H1 (cell line): Measurements from ENCODE around the gene ZNF496. TPM values are rescaled to one million over a fixed set of nuclear protein-coding genes. Genes with fewer than 3 reads are reported as not detected.

Experiments
- CTCF ChIA-PET: fragments of 300-600 bp; sonication (Branson Sonifier 250); formaldehyde crosslinking; loops from one replicate; lab custom pipeline; 2021; ENCODE audit not compliant: partially characterized antibody; lab: Charles Lee
- POLR2A ChIA-PET: fragments of 300-600 bp; sonication (Branson Sonifier 250); formaldehyde crosslinking; loops from one replicate; lab custom pipeline; 2021; ENCODE audit warnings: inconsistent platforms; ENCODE audit not compliant: partially characterized antibody; lab: Charles Lee
- DNase-seq, 2 experiments: peaks; one replicate each; pipeline versions ENCODE4 v3.0.0 to v3.0.0-alpha.2; 2010 to 2022; ENCODE audit warnings: low spot score in 2 of 2, low read depth in 1 of 2, mixed read lengths in 1 of 2
- FAIRE-seq: peaks from 2 replicates; lab custom pipeline; 2011; peaks lifted over from hg19 to GRCh38; lab: Jason Lieb, UNC
- H2AFZ ChIP-seq: 2 replicates; pipeline ENCODE4 v1.8.1; 2012; ENCODE audit warnings: low read length, inconsistent platforms
- H2AK5ac ChIP-seq: 2 replicates; pipeline ENCODE4 v1.6.1; 2013; ENCODE audit warnings: low read depth, low read length
- H2BK120ac ChIP-seq: replicated peaks from 2 replicates; pipeline ENCODE3; 2013; ENCODE audit warnings: low read depth, low read length, inconsistent platforms
- H2BK12ac ChIP-seq: 2 replicates; pipeline ENCODE4 v1.6.1; 2013; ENCODE audit warnings: low read depth, low read length
- H2BK15ac ChIP-seq: 2 replicates; pipeline ENCODE4 v1.6.1; 2013; ENCODE audit warnings: low read length
- H2BK20ac ChIP-seq: 2 replicates; pipeline ENCODE4 v1.6.1; 2013; ENCODE audit warnings: low read length
- H2BK5ac ChIP-seq: 2 replicates; pipeline ENCODE4 v1.6.1; 2013; ENCODE audit warnings: low read depth, low read length
- H3K14ac ChIP-seq: 2 replicates; pipeline ENCODE4 v1.6.1; 2013; ENCODE audit warnings: inconsistent platforms; ENCODE audit not compliant: insufficient read length
- H3K18ac ChIP-seq: 2 replicates; pipeline ENCODE4 v1.6.1; 2013; ENCODE audit warnings: low read length; ENCODE audit errors: extremely low read depth
- H3K23ac ChIP-seq: 2 replicates; pipeline ENCODE4 v1.6.1; 2013; ENCODE audit warnings: inconsistent platforms; ENCODE audit not compliant: insufficient read length
- H3K23me2 ChIP-seq: 2 replicates; pipeline ENCODE4 v1.6.1; 2013; ENCODE audit warnings: low read depth, low read length
- H3K27ac ChIP-seq: 2 replicates; pipeline ENCODE4 v1.6.1; 2011; ENCODE audit warnings: low read depth, low read length, inconsistent platforms
- H3K27me3 ChIP-seq, 4 experiments: replicated peaks in 1 of 4; 1 replicate in 1 of 4; 2 replicates in 3 of 4; pipeline versions ENCODE4 v1.6.1 to v1.8.1; 2011 to 2013; ENCODE audit warnings: low read length in 3 of 4, mild to moderate bottlenecking in 3 of 4, inconsistent platforms in 2 of 4, mixed read lengths in 2 of 4, moderate library complexity in 1 of 4; ENCODE audit not compliant: control insufficient read depth in 3 of 4, insufficient read depth in 3 of 4; ENCODE audit errors: extremely low read depth in 1 of 4
- H3K36me3 ChIP-seq, 4 experiments: 2 replicates each; pipeline versions ENCODE4 v1.6.1 to v1.8.1; 2011 to 2013; ENCODE audit warnings: mild to moderate bottlenecking in 4 of 4, low read length in 3 of 4, moderate library complexity in 2 of 4, control low read depth in 1 of 4, inconsistent platforms in 1 of 4; ENCODE audit not compliant: insufficient read depth in 4 of 4, control insufficient read depth in 2 of 4
- H3K4ac ChIP-seq: replicated peaks from 2 replicates; pipeline ENCODE3; 2013; ENCODE audit warnings: low read length, low read depth, mixed read lengths, inconsistent platforms; ENCODE audit not compliant: insufficient read length
- H3K4me1 ChIP-seq, 4 experiments: replicated peaks in 1 of 4; 1 replicate in 1 of 4; 2 replicates in 3 of 4; pipeline versions ENCODE4 v1.6.1 to v1.8.1; 2011 to 2013; ENCODE audit warnings: low read length in 3 of 4, inconsistent platforms in 2 of 4, mixed read lengths in 1 of 4; ENCODE audit not compliant: insufficient read depth in 4 of 4, control insufficient read depth in 3 of 4
- H3K4me2 ChIP-seq, 2 experiments: 2 replicates each; pipeline versions ENCODE4 v1.6.1 to v1.8.1; 2011 to 2013; ENCODE audit warnings: low read depth in 2 of 2, low read length in 2 of 2, control low read depth in 1 of 2, inconsistent platforms in 1 of 2, mild to moderate bottlenecking in 1 of 2; ENCODE audit not compliant: insufficient read depth in 1 of 2
- H3K4me3 ChIP-seq, 4 experiments: fragments of 200-600, 300-600 bp in 1 of 4; sonication (generic), shearing (Covaris generic), sonication (Bioruptor Twin) in 1 of 4; 2 replicates each; pipeline versions ENCODE4 v1.5.1 to v1.8.1; 2011 to 2016; ENCODE audit warnings: low read length in 4 of 4, low read depth in 3 of 4, control low read depth in 2 of 4, inconsistent platforms in 2 of 4, mild to moderate bottlenecking in 2 of 4, mixed read lengths in 1 of 4, moderate library complexity in 1 of 4; ENCODE audit not compliant: insufficient read depth in 2 of 4; ENCODE audit errors: extremely low read depth in 1 of 4
- H3K56ac ChIP-seq: replicated peaks from 2 replicates; pipeline ENCODE3; 2013; ENCODE audit warnings: low read depth, mild to moderate bottlenecking, mixed read lengths, low read length, inconsistent platforms; ENCODE audit not compliant: insufficient read length
- H3K79me1 ChIP-seq: 2 replicates; pipeline ENCODE4 v1.6.1; 2013; ENCODE audit warnings: low read depth, low read length, control low read depth
- H3K79me2 ChIP-seq, 2 experiments: 2 replicates each; pipeline versions ENCODE4 v1.6.1 to v1.8.1; 2012 to 2013; ENCODE audit warnings: low read length in 2 of 2, mild to moderate bottlenecking in 2 of 2, inconsistent platforms in 1 of 2; ENCODE audit not compliant: insufficient read depth in 2 of 2, control insufficient read depth in 1 of 2
- H3K9ac ChIP-seq, 4 experiments: replicated peaks in 1 of 4; 1 replicate in 1 of 4; 2 replicates in 3 of 4; pipeline versions ENCODE4 v1.6.1 to v1.8.1; 2011 to 2013; ENCODE audit warnings: low read depth in 3 of 4, low read length in 3 of 4, control low read depth in 2 of 4, mild to moderate bottlenecking in 2 of 4, moderate library complexity in 2 of 4, inconsistent platforms in 1 of 4; ENCODE audit errors: extremely low read depth in 1 of 4
- H3K9me3 ChIP-seq, 2 experiments: 2 replicates each; pipeline versions ENCODE4 v1.6.1 to v1.8.1; 2012 to 2013; ENCODE audit warnings: mild to moderate bottlenecking in 2 of 2, moderate library complexity in 2 of 2, control low read depth in 1 of 2, inconsistent platforms in 1 of 2, low read depth in 1 of 2, low read length in 1 of 2, mixed read lengths in 1 of 2; ENCODE audit not compliant: insufficient read depth in 2 of 2
- H4K20me1 ChIP-seq, 2 experiments: replicated peaks in 1 of 2; 2 replicates each; pipeline versions ENCODE3 to v1.8.1; 2011 to 2013; ENCODE audit warnings: inconsistent platforms in 2 of 2, low read length in 2 of 2, mild to moderate bottlenecking in 1 of 2; ENCODE audit not compliant: insufficient read depth in 2 of 2, control insufficient read depth in 1 of 2
- H4K5ac ChIP-seq: 2 replicates; pipeline ENCODE4 v1.6.1; 2013; ENCODE audit warnings: low read length, low read depth, mixed read lengths, inconsistent platforms; ENCODE audit not compliant: insufficient read length
- H4K8ac ChIP-seq: 2 replicates; pipeline ENCODE4 v1.8.0; 2013; ENCODE audit warnings: mild to moderate bottlenecking, moderate library complexity, low read length, inconsistent platforms; ENCODE audit not compliant: insufficient read depth; ENCODE audit errors: extremely low read depth
- H4K91ac ChIP-seq: replicated peaks from 2 replicates; pipeline ENCODE3; 2013; ENCODE audit warnings: low read length, mixed read lengths, inconsistent platforms; ENCODE audit not compliant: insufficient read length
- MAFK ChIP-seq: IDR thresholded peaks from 2 replicates; pipeline ENCODE4 v1.6.1; 2012; ENCODE audit warnings: low read depth, mild to moderate bottlenecking, improper control_type of control experiment, low read length
- RNF2 ChIP-seq: fragments of 200-900, 300-1000 bp; sonication (generic); IDR thresholded peaks from 2 replicates; pipeline ENCODE4 v1.7.1; 2016; ENCODE audit warnings: borderline replicate concordance, low read depth, mild to moderate bottlenecking, antibody characterized with exemption, low read length; ENCODE audit not compliant: poor library complexity, severe bottlenecking; ENCODE audit errors: missing control alignments
- WGBS, 2 experiments: shearing (Covaris generic) in 1 of 2; methylation state at CpG; one replicate each; pipeline versions ENCODE4 v1.1.6 to v1.1.7; 2013 to 2015; ENCODE audit warnings: low lambda C conversion rate in 2 of 2, mixed read lengths in 2 of 2, inconsistent platforms in 1 of 2, low coverage in 1 of 2, missing lambda C conversion rate in 1 of 2; ENCODE audit not compliant: insufficient replicate concordance in 2 of 2, insufficient coverage in 1 of 2, insufficient read length in 1 of 2; ENCODE audit errors: extremely low coverage in 1 of 2, missing lambda C conversion rate in 1 of 2; 5-methylcytosine and 5-hydroxymethylcytosine counted together
- polyA plus RNA-seq, 7 experiments: library from polyadenylated mRNA; depleted of rRNA in 3 of 7; stranded (reverse) in 5 of 7; unstranded in 2 of 7; fragments of >200 nt in 5 of 7; fragments of 200-250 nt in 2 of 7; gene quantifications; 1 replicate in 5 of 7; 2 replicates in 1 of 7; 4 replicates in 1 of 7; pipeline versions ENCODE4 v1.2.1 to v1.2.3, GENCODE V29; 2011 to 2013; ENCODE audit warnings: missing spikeins in 2 of 7, mixed read lengths in 2 of 7
- total RNA-seq: library from RNA; stranded (reverse); fragmentation: NEBNext Ultra II Directional; extraction: Animal tissue kit (Norgen Biotek cat#: 25700); gene quantifications from 2 replicates; pipeline ENCODE4 v1.2.1, GENCODE V29; 2021

The ZNF496 gene
- total and polyA plus RNA-seq, 2 of the 8 experiments (the other 6 are each of a cell fraction or from before 2014, with no cell fraction given): 27.9 to 71.4 TPM

- Histone ChIP-seq H2BK5ac (no peak overlapping the region), H3K79me2 (peaks cover 10 to 54% of the 10 kb centered on the region in 2 experiments; a peak in 3 of 4 replicates), H3K27me3 (no peaks in the 10 kb centered on the region), H3K4me3 (no peak overlapping the region), H4K91ac (no peak overlapping the region), H3K14ac (no peak overlapping the region), H3K9ac (no peak overlapping the region), H3K79me1 (peaks cover 22% of the 10 kb centered on the region; the same call in 1 of the 2 replicates), H3K36me3 (peaks cover 22 to 48% (median 30%) of the 10 kb centered on the region in 4 experiments; a peak in 7 of 8 replicates), H3K18ac (no peak overlapping the region), H3K4me1 (peaks cover 4 to 20% (median 15%) of the 10 kb centered on the region in 4 experiments), H3K23ac (no peak overlapping the region), H2AK5ac (no peak overlapping the region), H2BK12ac (no peak overlapping the region), H3K27ac (no peak overlapping the region), H3K4ac (no peak overlapping the region), H3K56ac (no peak overlapping the region), H3K23me2 (peaks cover 9% of the 10 kb centered on the region), H2BK120ac (no peak overlapping the region), H3K4me2 (no peak overlapping the region), H2BK15ac (no peak overlapping the region), H4K8ac (no peak overlapping the region; the same call in 1 of the 2 replicates), H2BK20ac (no peak overlapping the region), H4K5ac (no peak overlapping the region), H4K20me1 (peaks cover 2 to 29% of the 10 kb centered on the region in 2 experiments), H2AFZ (no peak overlapping the region), H3K9me3 (no peaks in the 10 kb centered on the region)
- no peak for DNase-seq
- ChIA-PET POLR2A (interaction anchor here (0.8 to 5.3 kb wide), 6 partner anchors 8 to 37 kb away, joined by 3 to 31 read pairs (median 3); no protein-coding TSS in a partner anchor), CTCF (interaction anchor here (1.5 kb wide), 1 partner anchor 30 kb away, joined by 4 read pairs; no protein-coding TSS in a partner anchor)
- no peak for FAIRE-seq
- 94% methylated on average over 19 of the region's 24 CpGs; no CpG with 5 or more reads in 1 of the 2 experiments for WGBS, 2 experiments
- no peak for TF ChIP-seq MAFK
- TF ChIP-seq RNF2: no peak
Measured at GRCh38 chr1:247329097-247329617, 2.5 kb downstream of the ZNF496 start.
